ENCODE results near the gene PRR20B. TPM values are rescaled to one million over a fixed set of nuclear protein-coding genes. Genes with fewer than 3 reads are reported as not detected.

The PRR20B gene
- polyA plus RNA-seq, 3 donors, result not detected

GRCh38 chr13:57191667-57192066 lies 44.4 kb downstream of the PRR20B start:
- WGBS (ENCODE audit: insufficient coverage), result no CpG with 5 or more reads among the region's 1 CpG
- intact Hi-C loops (cut with micrococcal nuclease), result no loop called here
- no peak overlapping the region for H3K4me2 ChIP-seq (replicated peaks; ENCODE audit: extremely low read depth, low read length, poor library complexity, severe bottlenecking)
- no peaks in the 10 kb centered on the region for H3K4me1 Mint-ChIP-seq
- H3K79me2 ChIP-seq (ENCODE audit: insufficient read depth, low read length), result no peaks in the 10 kb centered on the region
- no peak overlapping the region for H3K4me3 ChIP-seq (replicated peaks in 1 of 3; ENCODE audit: low read depth in 2 of 3, low read length in 3 of 3)
- H3K9me3 ChIP-seq (replicated peaks in 1 of 2; ENCODE audit: control insufficient read depth in 1 of 2, insufficient read depth in 1 of 2, low read length in 2 of 2), result peaks cover 0 to 5% of the 10 kb centered on the region in 2 donors
- no peaks in the 10 kb centered on the region for H3K27me3 ChIP-seq (ENCODE audit: control insufficient read depth in 2 of 2, insufficient read depth in 2 of 2, low read length in 2 of 2)
- no peaks in the 10 kb centered on the region for H3K27me3 Mint-ChIP-seq (ENCODE audit: low read depth in 3 of 3)
- H4K20me1 ChIP-seq (ENCODE audit: insufficient read depth, low read length), result no peaks in the 10 kb centered on the region
- H2AFZ ChIP-seq (ENCODE audit: insufficient read depth, low read depth, low read length, poor library complexity, severe bottlenecking), result no peak overlapping the region
- no peak for DNase-seq
- no peaks in the 10 kb centered on the region for H3K4me1 ChIP-seq (ENCODE audit: control insufficient read depth in 1 of 2, insufficient read depth in 2 of 2, low read length in 2 of 2)
- no peak overlapping the region for H3K9ac ChIP-seq (ENCODE audit: insufficient read depth, low read length, poor library complexity, severe bottlenecking)
- no peak overlapping the region for H3K4me3 Mint-ChIP-seq
- no peak overlapping the region for H3K27ac Mint-ChIP-seq
- H3K27ac ChIP-seq (ENCODE audit: low read depth in 1 of 2, low read length in 2 of 2), result no peak overlapping the region
- H3K36me3 ChIP-seq (replicated peaks in 1 of 2; ENCODE audit: control insufficient read depth in 1 of 2, insufficient read depth in 2 of 2, low read length in 2 of 2), result no peaks in the 10 kb centered on the region
- no peaks in the 10 kb centered on the region for H3K36me3 Mint-ChIP-seq
- H3K9me3 Mint-ChIP-seq, result peaks cover 0 to 4% (median 0%) of the 10 kb centered on the region in 7 donors
- TF ChIP-seq, protein P1, sequence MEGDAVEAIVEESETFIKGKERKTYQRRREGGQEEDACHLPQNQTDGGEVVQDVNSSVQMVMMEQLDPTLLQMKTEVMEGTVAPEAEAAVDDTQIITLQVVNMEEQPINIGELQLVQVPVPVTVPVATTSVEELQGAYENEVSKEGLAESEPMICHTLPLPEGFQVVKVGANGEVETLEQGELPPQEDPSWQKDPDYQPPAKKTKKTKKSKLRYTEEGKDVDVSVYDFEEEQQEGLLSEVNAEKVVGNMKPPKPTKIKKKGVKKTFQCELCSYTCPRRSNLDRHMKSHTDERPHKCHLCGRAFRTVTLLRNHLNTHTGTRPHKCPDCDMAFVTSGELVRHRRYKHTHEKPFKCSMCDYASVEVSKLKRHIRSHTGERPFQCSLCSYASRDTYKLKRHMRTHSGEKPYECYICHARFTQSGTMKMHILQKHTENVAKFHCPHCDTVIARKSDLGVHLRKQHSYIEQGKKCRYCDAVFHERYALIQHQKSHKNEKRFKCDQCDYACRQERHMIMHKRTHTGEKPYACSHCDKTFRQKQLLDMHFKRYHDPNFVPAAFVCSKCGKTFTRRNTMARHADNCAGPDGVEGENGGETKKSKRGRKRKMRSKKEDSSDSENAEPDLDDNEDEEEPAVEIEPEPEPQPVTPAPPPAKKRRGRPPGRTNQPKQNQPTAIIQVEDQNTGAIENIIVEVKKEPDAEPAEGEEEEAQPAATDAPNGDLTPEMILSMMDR (IDR thresholded peaks at IDR 0.05), result no peak

Small RNA genes within 50 kb of the gene (small RNA-seq; reads per million reads assigned to genes)
- gene PRR20FP (ENCODE audit: insufficient read length, low read depth), result not detected

Other genes starting within 250 kb of the PRR20B start
- not detected for gene PRR20A, start 6.6 kb upstream of the PRR20B start, polyA plus RNA-seq
- gene PRR20C, start 6.6 kb downstream of the PRR20B start, polyA plus RNA-seq, result not detected
- not detected for gene PRR20D, start 13.1 kb downstream of the PRR20B start, polyA plus RNA-seq
- gene PRR20E, start 19.7 kb downstream of the PRR20B start, polyA plus RNA-seq, result not detected

All from CD14-positive monocyte (primary cell).